SH-SY5Y (cell line): ENCODE results near the gene C19orf44.

Experiments used
- GATA2 ChIP-seq: IDR thresholded peaks from 2 replicates; pipeline ENCODE4 v1.6.1; 2011; ENCODE audit warnings: mild to moderate bottlenecking, low read depth, low read length
- GATA3 ChIP-seq: IDR thresholded peaks from 2 replicates; pipeline ENCODE4 v1.6.1; 2011; ENCODE audit warnings: low read depth, mild to moderate bottlenecking, low read length, moderate library complexity

GRCh38 chr19:16449330-16449961 is 46.7 kb upstream of the C19orf44 start:
- TF ChIP-seq GATA2 (no peak), GATA3 (no peak)
